Suprapubic skin (tissue), 4 donors: ENCODE results near the gene SLC15A4. TPM values are rescaled to one million over a fixed set of nuclear protein-coding genes. Genes with fewer than 3 reads are reported as not detected.

Source experiments
- DNase-seq, 2 donors: peaks; one replicate each; pipeline ENCODE4 v3.0.0-alpha.2; 2019; ENCODE audit warnings: low spot score in 2 of 2
- H3K27ac ChIP-seq: fragments of 200-600 bp; sonication (generic); one replicate; pipeline ENCODE4 v1.5.1; 2019
- H3K27me3 ChIP-seq: fragments of 200-600 bp; sonication (generic); one replicate; pipeline ENCODE4 v1.5.1; 2019
- H3K36me3 ChIP-seq: fragments of 200-600 bp; sonication (generic); one replicate; pipeline ENCODE4 v1.5.1; 2019
- H3K4me1 ChIP-seq: fragments of 200-600 bp; sonication (generic); one replicate; pipeline ENCODE4 v1.5.1; 2019
- H3K4me3 ChIP-seq: fragments of 200-600 bp; sonication (generic); one replicate; pipeline ENCODE4 v1.5.1; 2019; ENCODE audit warnings: mild to moderate bottlenecking
- H3K9me3 ChIP-seq: fragments of 200-600 bp; sonication (generic); one replicate; pipeline ENCODE4 v1.5.1; 2019
- CTCF ChIP-seq, 2 donors: fragments of 200-600 bp in 1 of 2; fragments of 450-650 bp in 1 of 2; sonication (generic) in 1 of 2; IDR thresholded peaks; one replicate each; pipeline ENCODE4 v1.5.1; 2016 to 2019; ENCODE audit warnings: antibody characterized with exemption in 2 of 2, mild to moderate bottlenecking in 1 of 2, moderate library complexity in 1 of 2
- EP300 ChIP-seq: sonication (generic); formaldehyde crosslinking; IDR thresholded peaks from one replicate; pipeline ENCODE4 v1.6.1; 2017; ENCODE audit warnings: antibody characterized with exemption
- POLR2A ChIP-seq, 2 donors: fragments of 450-650 bp; IDR thresholded peaks; one replicate each; pipeline ENCODE4 v1.6.1; 2017; ENCODE audit warnings: antibody characterized with exemption in 2 of 2, mild to moderate bottlenecking in 2 of 2, moderate library complexity in 2 of 2
- POLR2AphosphoS5 ChIP-seq, 3 donors: sonication (generic); formaldehyde crosslinking; IDR thresholded peaks; one replicate each; pipeline ENCODE4 v1.6.1; 2017; ENCODE audit warnings: antibody characterized with exemption in 3 of 3
- WGBS: methylation state at CpG from one replicate; pipeline ENCODE4 v1.1.5; 2018; 5-methylcytosine and 5-hydroxymethylcytosine counted together
- total RNA-seq, 4 donors: library from RNA; depleted of rRNA; stranded (reverse); fragments of >200 nt; gene quantifications; one replicate each; pipeline ENCODE4 v1.1.0, GENCODE V29; 2016

SLC15A4 gene
- total RNA-seq, 4 donors from 2014 or later = 35.2 to 51.7 (median 45.6) TPM

- WGBS = 72% methylated on average over 13 of the region's 13 CpGs
- H3K27ac ChIP-seq = no peak overlapping the region
- no peaks in the 10 kb centered on the region for H3K9me3 ChIP-seq
- H3K27me3 ChIP-seq = no peaks in the 10 kb centered on the region
- DNase-seq = no peak
- H3K4me3 ChIP-seq = no peak overlapping the region
- H3K4me1 ChIP-seq = no peaks in the 10 kb centered on the region
- no peaks in the 10 kb centered on the region for H3K36me3 ChIP-seq
- no peak for TF ChIP-seq EP300
- no peak for TF ChIP-seq POLR2A (IDR thresholded peaks at IDR 0.05)
- TF ChIP-seq CTCF (IDR thresholded peaks at IDR 0.05) = no peak
- no peak for TF ChIP-seq POLR2AphosphoS5 (IDR thresholded peaks at IDR 0.05)
Observed at GRCh38 chr12:128784030-128784760, 39.6 kb downstream of the SLC15A4 start.

GRCh38 chr12:128783129-128783574 is 40.6 kb downstream of the SLC15A4 start:
- no peak for TF ChIP-seq CTCF (IDR thresholded peaks at IDR 0.05)
- TF ChIP-seq POLR2A (IDR thresholded peaks at IDR 0.05) = no peak
- no peak for TF ChIP-seq EP300
- TF ChIP-seq POLR2AphosphoS5 (IDR thresholded peaks at IDR 0.05) = no peak
- Histone ChIP-seq H3K36me3 (no peaks in the 10 kb centered on the region), H3K27ac (no peak overlapping the region), H3K4me3 (no peak overlapping the region), H3K9me3 (no peaks in the 10 kb centered on the region), H3K4me1 (no peaks in the 10 kb centered on the region), H3K27me3 (no peaks in the 10 kb centered on the region)
- no peak for DNase-seq
- WGBS = 65% methylated on average over 8 of the region's 8 CpGs

DNA sequence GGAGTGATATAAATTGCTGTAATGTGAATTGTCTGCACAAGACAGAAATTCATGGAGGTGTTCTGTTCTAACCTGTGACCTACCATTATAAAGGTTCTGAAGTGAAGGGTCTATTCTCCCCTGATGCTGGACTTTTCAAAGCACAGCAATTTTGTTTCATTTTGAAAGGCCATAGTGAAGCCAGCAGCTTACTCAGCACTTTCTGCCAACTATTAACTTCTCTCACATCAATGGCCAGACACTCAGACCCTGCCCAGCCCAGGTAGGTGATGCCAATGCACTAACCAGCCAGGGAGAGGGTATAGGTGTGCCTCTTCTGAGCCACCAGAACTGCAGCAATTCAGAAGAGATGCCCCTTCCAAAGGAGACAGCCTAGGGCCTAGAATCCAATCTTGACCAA is 43.9 kb downstream of the SLC15A4 start:
- TF ChIP-seq EP300 (no peak), POLR2AphosphoS5 (IDR thresholded peaks at IDR 0.05) (no peak), POLR2A (IDR thresholded peaks at IDR 0.05) (no peak), CTCF (IDR thresholded peaks at IDR 0.05) (no peak)
- Histone ChIP-seq H3K4me1 (no peaks in the 10 kb centered on the region), H3K4me3 (no peak overlapping the region), H3K27me3 (no peaks in the 10 kb centered on the region), H3K36me3 (no peaks in the 10 kb centered on the region), H3K9me3 (no peaks in the 10 kb centered on the region), H3K27ac (no peak overlapping the region)
- no peak for DNase-seq

DNA sequence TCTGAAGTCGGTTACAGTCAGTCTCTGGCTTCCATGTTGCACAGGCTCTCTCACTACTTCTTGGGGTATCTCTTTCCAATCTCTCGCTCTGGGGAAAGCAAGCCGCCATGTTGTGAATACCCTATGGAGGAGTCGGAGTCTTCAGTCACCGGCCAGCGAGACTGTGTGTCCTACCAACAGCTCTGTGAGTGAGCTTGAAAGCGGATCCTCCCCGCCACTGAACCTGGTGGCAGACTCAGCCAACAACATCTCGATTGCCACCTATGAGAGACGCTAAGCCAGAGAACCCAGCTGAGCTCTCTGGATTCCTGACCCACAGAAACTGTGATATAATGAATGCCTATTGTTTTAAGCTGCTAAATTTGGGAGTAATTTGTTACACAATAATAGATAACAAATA is 51.5 kb downstream of the SLC15A4 start:
- Histone ChIP-seq H3K4me3 (no peak overlapping the region), H3K27ac (no peak overlapping the region), H3K9me3 (no peaks in the 10 kb centered on the region), H3K36me3 (no peaks in the 10 kb centered on the region), H3K4me1 (no peaks in the 10 kb centered on the region), H3K27me3 (peaks cover 12% of the 10 kb centered on the region)
- 89% methylated on average over 10 of the region's 10 CpGs for WGBS
- TF ChIP-seq EP300 (no peak), CTCF (IDR thresholded peaks at IDR 0.05) (no peak), POLR2A (IDR thresholded peaks at IDR 0.05) (no peak), POLR2AphosphoS5 (IDR thresholded peaks at IDR 0.05) (no peak)
- DNase-seq = no peak

GRCh38 chr12:128771681-128772080 is 52.1 kb downstream of the SLC15A4 start:
- H3K27ac ChIP-seq = no peak overlapping the region
- H3K9me3 ChIP-seq = no peaks in the 10 kb centered on the region
- no peak for DNase-seq
- TF ChIP-seq POLR2AphosphoS5 (IDR thresholded peaks at IDR 0.05) = no peak
- no peak for TF ChIP-seq EP300
- no peak for TF ChIP-seq POLR2A (IDR thresholded peaks at IDR 0.05)
- TF ChIP-seq CTCF (IDR thresholded peaks at IDR 0.05) = no peak
- 58% methylated on average over 4 of the region's 4 CpGs for WGBS
- H3K4me3 ChIP-seq = no peak overlapping the region
- H3K27me3 ChIP-seq = peaks cover 15% of the 10 kb centered on the region
- H3K4me1 ChIP-seq = no peaks in the 10 kb centered on the region
- no peaks in the 10 kb centered on the region for H3K36me3 ChIP-seq
